22Rv1 (cell line): Measurements from ENCODE around the gene MYRFL.

Source experiments
- ZFX ChIP-seq: fragments of 450-650 bp; IDR thresholded peaks from 2 replicates; pipeline ENCODE4 v1.6.1; 2017; ENCODE audit warnings: antibody characterized with exemption, borderline replicate concordance
- TF ChIP-seq, protein P1 (sequence below): fragments of 450-650 bp; IDR thresholded peaks from 2 replicates; pipeline ENCODE4 v1.5.1; 2017; ENCODE audit warnings: mild to moderate bottlenecking

DNA sequence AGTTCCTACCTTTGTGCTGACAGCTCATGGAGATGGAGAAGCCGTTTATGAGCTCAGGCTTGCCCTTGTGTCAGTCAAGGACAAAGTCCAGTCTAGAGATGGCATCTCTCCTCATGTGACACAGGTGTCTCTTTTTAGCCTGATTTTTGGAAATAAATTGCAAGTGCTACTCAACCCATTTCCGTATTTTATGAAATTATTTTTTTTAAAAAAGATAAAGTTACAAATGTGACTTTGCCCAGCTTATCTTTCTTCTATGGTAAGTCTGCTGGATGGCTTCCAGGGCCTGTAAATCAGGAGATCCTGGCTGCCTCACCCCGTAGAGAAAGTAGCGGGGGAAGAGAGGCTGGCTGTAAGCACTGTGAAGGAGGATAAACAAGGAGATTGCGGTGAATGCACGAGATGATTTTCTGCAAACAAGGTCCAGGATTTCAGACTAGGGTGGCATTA, 169.7 kb downstream of the MYRFL start:
- TF ChIP-seq, protein P1, sequence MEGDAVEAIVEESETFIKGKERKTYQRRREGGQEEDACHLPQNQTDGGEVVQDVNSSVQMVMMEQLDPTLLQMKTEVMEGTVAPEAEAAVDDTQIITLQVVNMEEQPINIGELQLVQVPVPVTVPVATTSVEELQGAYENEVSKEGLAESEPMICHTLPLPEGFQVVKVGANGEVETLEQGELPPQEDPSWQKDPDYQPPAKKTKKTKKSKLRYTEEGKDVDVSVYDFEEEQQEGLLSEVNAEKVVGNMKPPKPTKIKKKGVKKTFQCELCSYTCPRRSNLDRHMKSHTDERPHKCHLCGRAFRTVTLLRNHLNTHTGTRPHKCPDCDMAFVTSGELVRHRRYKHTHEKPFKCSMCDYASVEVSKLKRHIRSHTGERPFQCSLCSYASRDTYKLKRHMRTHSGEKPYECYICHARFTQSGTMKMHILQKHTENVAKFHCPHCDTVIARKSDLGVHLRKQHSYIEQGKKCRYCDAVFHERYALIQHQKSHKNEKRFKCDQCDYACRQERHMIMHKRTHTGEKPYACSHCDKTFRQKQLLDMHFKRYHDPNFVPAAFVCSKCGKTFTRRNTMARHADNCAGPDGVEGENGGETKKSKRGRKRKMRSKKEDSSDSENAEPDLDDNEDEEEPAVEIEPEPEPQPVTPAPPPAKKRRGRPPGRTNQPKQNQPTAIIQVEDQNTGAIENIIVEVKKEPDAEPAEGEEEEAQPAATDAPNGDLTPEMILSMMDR: no peak
- TF ChIP-seq ZFX: no peak
